22Rv1 (cell line): ENCODE measurements around the gene LRRC3.

Source experiments
- CTCF ChIP-seq: fragments of 450-650 bp; IDR thresholded peaks from 2 replicates; pipeline ENCODE4 v1.5.1; 2017; ENCODE audit warnings: mild to moderate bottlenecking
- ZFX ChIP-seq: fragments of 450-650 bp; IDR thresholded peaks from 2 replicates; pipeline ENCODE4 v1.6.1; 2017; ENCODE audit warnings: antibody characterized with exemption, borderline replicate concordance

- TF ChIP-seq CTCF (no peak), ZFX (no peak)
These were observed 47.1 kb upstream of the LRRC3 start for GRCh38 chr21:44408226-44408625.
